ENCODE results near the gene VPS52.
A peak's percentile ranks its signal among the peaks of the same experiment; 100 is the strongest.
"Not testable (repeated sequence)": the region's sequence is repeated elsewhere in the genome, so short reads cannot be mapped to it uniquely, and the experiment has no call there.

The VPS52 gene

GRCh38 chr6:33250731-33251130 lies 20.9 kb downstream of the VPS52 start:
- no peak for DNase-seq (ENCODE audit: low read depth, low spot score)

- no peak for DNase-seq (ENCODE audit: low read depth, low spot score)
Observed at GRCh38 chr6:33249732-33250630, 21.7 kb downstream of the VPS52 start.

- peak; percentile 97 for DNase-seq (ENCODE audit: low read depth, low spot score)
Observed at GRCh38 chr6:33248932-33249731, 22.5 kb downstream of the VPS52 start.

GRCh38 chr6:33248643-33248931 lies 23.1 kb downstream of the VPS52 start:
- DNase-seq (ENCODE audit: low read depth, low spot score) = no peak

GRCh38 chr6:33247977-33248642 lies 23.6 kb downstream of the VPS52 start:
- peak; percentile 70 for DNase-seq (ENCODE audit: low read depth, low spot score)

GRCh38 chr6:33243476-33243875 lies 28.2 kb downstream of the VPS52 start:
- DNase-seq (ENCODE audit: low read depth, low spot score) = no peak

GRCh38 chr6:33241968-33242367 lies 29.7 kb downstream of the VPS52 start:
- DNase-seq (ENCODE audit: low read depth, low spot score) = no peak

GRCh38 chr6:33237741-33238140 lies 33.9 kb downstream of the VPS52 start:
- DNase-seq (ENCODE audit: low read depth, low spot score) = no peak

GRCh38 chr6:33236852-33237251 lies 34.8 kb downstream of the VPS52 start:
- DNase-seq (ENCODE audit: low read depth, low spot score) = no peak

GRCh38 chr6:33236328-33236727 lies 35.3 kb downstream of the VPS52 start:
- DNase-seq (ENCODE audit: low read depth, low spot score) = no peak

- no peak for DNase-seq (ENCODE audit: low read depth, low spot score)
Observed at GRCh38 chr6:33235221-33235634, 36.4 kb downstream of the VPS52 start.

GRCh38 chr6:33226503-33227120 lies 45.1 kb downstream of the VPS52 start:
- DNase-seq (ENCODE audit: low read depth, low spot score) = not testable (repeated sequence)

- no peak for DNase-seq (ENCODE audit: low read depth, low spot score)
Observed at GRCh38 chr6:33217681-33218080, 54.0 kb downstream of the VPS52 start.

GRCh38 chr6:33217246-33217645 lies 54.4 kb downstream of the VPS52 start:
- DNase-seq (ENCODE audit: low read depth, low spot score) = no peak

- DNase-seq (ENCODE audit: low read depth, low spot score) = no peak
Observed at GRCh38 chr6:33216117-33216649, 55.5 kb downstream of the VPS52 start.

GRCh38 chr6:33215271-33216116 lies 56.2 kb downstream of the VPS52 start:
- DNase-seq (ENCODE audit: low read depth, low spot score) = no peak

- no peak for DNase-seq (ENCODE audit: low read depth, low spot score)
Observed at GRCh38 chr6:33213989-33214335, 57.7 kb downstream of the VPS52 start.

- no peak for DNase-seq (ENCODE audit: low read depth, low spot score)
Observed at GRCh38 chr6:33213166-33213988, 58.3 kb downstream of the VPS52 start.

- no peak for DNase-seq (ENCODE audit: low read depth, low spot score)
Observed at GRCh38 chr6:33212857-33213165, 58.9 kb downstream of the VPS52 start.
